ENCODE results near the gene SUGCT.

SUGCT gene

DNA sequence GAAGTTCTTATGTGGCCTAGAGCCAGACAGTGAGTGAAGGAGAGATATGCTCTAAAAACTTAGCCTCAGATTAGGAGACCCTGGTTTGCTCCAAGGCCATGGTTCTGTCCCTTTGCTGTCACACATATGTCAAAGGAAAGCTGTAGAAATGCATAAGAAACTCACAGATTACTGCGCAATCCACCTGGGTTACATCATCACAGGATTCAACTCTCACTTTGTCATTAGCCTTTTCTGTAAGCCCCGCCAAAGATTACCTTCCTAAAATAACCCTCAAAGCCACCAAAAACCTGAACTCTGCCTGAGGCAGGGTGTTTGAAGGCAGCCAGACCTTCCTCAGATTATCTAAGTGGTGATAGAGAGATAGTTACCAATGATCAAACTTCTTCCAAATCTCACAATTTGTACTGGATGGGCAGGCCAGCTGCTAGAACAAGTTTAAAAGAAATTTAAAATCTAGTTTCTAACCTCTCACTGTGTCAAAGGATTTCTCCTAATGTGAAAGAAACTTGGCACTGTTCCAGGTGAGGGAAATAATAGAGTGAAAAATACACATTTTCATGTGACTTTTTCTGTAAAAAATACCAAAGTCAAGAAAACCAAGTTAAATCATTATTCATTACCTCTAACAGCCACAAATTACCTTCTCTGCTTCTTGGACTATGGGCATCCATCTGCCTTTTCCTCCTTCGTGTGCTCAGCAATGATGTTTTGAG is 567.2 kb downstream of the SUGCT start:
- Histone ChIP-seq H3K27ac (ENCODE audit: low read depth, low read length) (no peak overlapping the region), H3K9ac (ENCODE audit: low read length in 5 of 5) (no peak overlapping the region), H3K36me3 (ENCODE audit: control insufficient read depth in 5 of 5, insufficient read depth in 5 of 5, low read length in 5 of 5) (no peaks in the 10 kb centered on the region), H3K4me3 (ENCODE audit: low read depth in 1 of 5, low read length in 5 of 5) (no peak overlapping the region), H3K4me1 (ENCODE audit: control insufficient read depth in 5 of 5, insufficient read depth in 5 of 5, low read length in 5 of 5) (peaks cover 0 to 3% (median 0%) of the 10 kb centered on the region in 5 donors), H3K9me3 (ENCODE audit: control insufficient read depth in 5 of 5, low read length in 5 of 5) (no peaks in the 10 kb centered on the region), H3K27me3 (ENCODE audit: control insufficient read depth in 5 of 5, insufficient read depth in 4 of 5, low read length in 5 of 5) (no peaks in the 10 kb centered on the region)

DNA sequence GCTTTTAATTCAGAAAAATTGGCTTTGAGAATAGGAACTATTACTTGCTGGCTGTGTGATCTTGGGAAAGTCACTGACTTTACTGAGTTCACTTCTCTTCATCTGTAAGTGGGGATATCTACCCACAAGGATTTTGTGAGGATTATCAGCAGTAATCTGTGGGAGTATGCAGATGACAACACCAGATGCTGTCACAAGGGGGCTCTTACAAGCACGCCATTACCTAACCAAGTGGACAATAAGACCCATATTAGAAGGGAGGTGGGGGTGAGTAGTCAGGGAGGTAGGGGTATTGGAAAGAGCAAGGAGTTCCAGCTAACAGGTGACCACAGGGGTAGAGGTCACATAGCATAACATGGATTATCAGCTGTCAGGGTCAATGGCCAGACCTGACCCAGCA is 569.4 kb downstream of the SUGCT start:
- H3K4me3 ChIP-seq (ENCODE audit: low read depth in 1 of 5, low read length in 5 of 5), result no peak overlapping the region

DNA sequence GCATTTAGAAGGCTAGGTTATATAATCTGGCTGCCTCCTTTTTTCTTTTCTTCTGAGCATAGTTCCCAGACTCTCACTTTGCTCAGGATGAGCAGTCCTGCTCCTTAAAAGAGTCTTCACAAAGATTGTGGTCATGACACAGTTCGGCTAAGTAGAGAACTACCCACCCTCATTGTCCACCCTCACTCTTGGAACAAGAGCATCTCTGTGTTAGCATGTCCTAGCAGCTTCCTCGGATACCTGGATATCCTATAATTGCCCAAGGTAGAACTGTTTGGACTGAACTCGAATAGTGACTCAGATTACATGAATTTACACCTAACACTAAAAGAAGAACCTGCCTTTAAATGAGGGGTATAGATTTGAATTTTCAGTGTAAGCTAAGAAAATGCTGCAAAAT is 572.0 kb downstream of the SUGCT start:
- no peak overlapping the region for H3K27ac ChIP-seq (ENCODE audit: low read depth, low read length)
- no peak overlapping the region for H3K9ac ChIP-seq (ENCODE audit: low read length in 5 of 5)
- no peaks in the 10 kb centered on the region for H3K36me3 ChIP-seq (ENCODE audit: control insufficient read depth in 5 of 5, insufficient read depth in 5 of 5, low read length in 5 of 5)
- H3K4me3 ChIP-seq (ENCODE audit: low read depth in 1 of 5, low read length in 5 of 5), result no peak overlapping the region
- no peaks in the 10 kb centered on the region for H3K27me3 ChIP-seq (ENCODE audit: control insufficient read depth in 5 of 5, insufficient read depth in 4 of 5, low read length in 5 of 5)
- no peaks in the 10 kb centered on the region for H3K9me3 ChIP-seq (ENCODE audit: control insufficient read depth in 5 of 5, low read length in 5 of 5)
- peaks cover 0 to 8% (median 0%) of the 10 kb centered on the region in 5 donors for H3K4me1 ChIP-seq (ENCODE audit: control insufficient read depth in 5 of 5, insufficient read depth in 5 of 5, low read length in 5 of 5)

More for the DNA sequence above, 569.4 kb downstream of the SUGCT start:
- Histone ChIP-seq H3K36me3 (ENCODE audit: control insufficient read depth in 5 of 5, insufficient read depth in 5 of 5, low read length in 5 of 5) (no peaks in the 10 kb centered on the region), H3K27me3 (ENCODE audit: control insufficient read depth in 5 of 5, insufficient read depth in 4 of 5, low read length in 5 of 5) (no peaks in the 10 kb centered on the region), H3K9ac (ENCODE audit: low read length in 5 of 5) (no peak overlapping the region), H3K27ac (ENCODE audit: low read depth, low read length) (no peak overlapping the region), H3K4me1 (ENCODE audit: control insufficient read depth in 5 of 5, insufficient read depth in 5 of 5, low read length in 5 of 5) (peaks cover 0 to 8% (median 0%) of the 10 kb centered on the region in 5 donors), H3K9me3 (ENCODE audit: control insufficient read depth in 5 of 5, low read length in 5 of 5) (no peaks in the 10 kb centered on the region)

- H3K27ac ChIP-seq (ENCODE audit: low read depth, low read length), result no peak overlapping the region
- H3K9me3 ChIP-seq (ENCODE audit: control insufficient read depth in 5 of 5, low read length in 5 of 5), result no peaks in the 10 kb centered on the region
- no peaks in the 10 kb centered on the region for H3K36me3 ChIP-seq (ENCODE audit: control insufficient read depth in 5 of 5, insufficient read depth in 5 of 5, low read length in 5 of 5)
- H3K4me1 ChIP-seq (ENCODE audit: control insufficient read depth in 5 of 5, insufficient read depth in 5 of 5, low read length in 5 of 5), result peaks cover 0 to 8% (median 0%) of the 10 kb centered on the region in 5 donors
- H3K27me3 ChIP-seq (ENCODE audit: control insufficient read depth in 5 of 5, insufficient read depth in 4 of 5, low read length in 5 of 5), result no peaks in the 10 kb centered on the region
- no peak overlapping the region for H3K9ac ChIP-seq (ENCODE audit: low read length in 5 of 5)
- no peak overlapping the region for H3K4me3 ChIP-seq (ENCODE audit: low read depth in 1 of 5, low read length in 5 of 5)
Measured at GRCh38 chr7:40709062-40709964, 574.5 kb downstream of the SUGCT start.

DNA sequence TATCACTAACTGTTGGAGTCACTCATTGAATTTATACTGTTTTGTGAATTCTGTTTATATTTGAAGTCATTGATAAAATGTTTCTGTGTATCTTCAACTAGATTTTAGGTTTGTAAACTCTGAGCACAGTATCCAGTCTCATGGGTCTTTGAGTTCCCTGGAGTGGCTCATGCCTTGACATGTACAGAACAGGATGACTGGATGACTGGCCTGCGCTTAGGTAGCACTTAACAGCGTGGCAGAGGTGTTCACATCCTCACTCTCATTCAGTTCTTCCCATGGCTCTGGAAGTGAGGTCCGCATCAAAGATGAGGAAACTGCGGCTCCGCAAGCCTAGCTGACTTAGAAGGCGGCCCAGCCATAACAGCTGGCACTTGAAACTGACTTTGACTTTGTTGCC is 576.9 kb downstream of the SUGCT start:
- Histone ChIP-seq H3K27me3 (ENCODE audit: control insufficient read depth in 5 of 5, insufficient read depth in 4 of 5, low read length in 5 of 5) (no peaks in the 10 kb centered on the region), H3K9ac (ENCODE audit: low read length in 5 of 5) (no peak overlapping the region), H3K9me3 (ENCODE audit: control insufficient read depth in 5 of 5, low read length in 5 of 5) (no peaks in the 10 kb centered on the region), H3K36me3 (ENCODE audit: control insufficient read depth in 5 of 5, insufficient read depth in 5 of 5, low read length in 5 of 5) (no peaks in the 10 kb centered on the region), H3K4me1 (ENCODE audit: control insufficient read depth in 5 of 5, insufficient read depth in 5 of 5, low read length in 5 of 5) (peaks cover 0 to 14% (median 1%) of the 10 kb centered on the region in 5 donors), H3K4me3 (ENCODE audit: low read depth in 1 of 5, low read length in 5 of 5) (no peak overlapping the region), H3K27ac (ENCODE audit: low read depth, low read length) (no peak overlapping the region)

- peaks cover 0 to 19% (median 7%) of the 10 kb centered on the region in 5 donors for H3K4me1 ChIP-seq (ENCODE audit: control insufficient read depth in 5 of 5, insufficient read depth in 5 of 5, low read length in 5 of 5)
- H3K9ac ChIP-seq (ENCODE audit: low read length in 5 of 5), result no peak overlapping the region
- H3K27me3 ChIP-seq (ENCODE audit: control insufficient read depth in 5 of 5, insufficient read depth in 4 of 5, low read length in 5 of 5), result no peaks in the 10 kb centered on the region
- H3K4me3 ChIP-seq (ENCODE audit: low read depth in 1 of 5, low read length in 5 of 5), result no peak overlapping the region
- no peaks in the 10 kb centered on the region for H3K9me3 ChIP-seq (ENCODE audit: control insufficient read depth in 5 of 5, low read length in 5 of 5)
- no peaks in the 10 kb centered on the region for H3K36me3 ChIP-seq (ENCODE audit: control insufficient read depth in 5 of 5, insufficient read depth in 5 of 5, low read length in 5 of 5)
- H3K27ac ChIP-seq (ENCODE audit: low read depth, low read length), result no peak overlapping the region
Measured at GRCh38 chr7:40714363-40715052, 579.7 kb downstream of the SUGCT start.

- H3K9ac ChIP-seq (ENCODE audit: low read length in 5 of 5), result no peak overlapping the region
Measured at GRCh38 chr7:40715053-40715430, 580.2 kb downstream of the SUGCT start.

DNA sequence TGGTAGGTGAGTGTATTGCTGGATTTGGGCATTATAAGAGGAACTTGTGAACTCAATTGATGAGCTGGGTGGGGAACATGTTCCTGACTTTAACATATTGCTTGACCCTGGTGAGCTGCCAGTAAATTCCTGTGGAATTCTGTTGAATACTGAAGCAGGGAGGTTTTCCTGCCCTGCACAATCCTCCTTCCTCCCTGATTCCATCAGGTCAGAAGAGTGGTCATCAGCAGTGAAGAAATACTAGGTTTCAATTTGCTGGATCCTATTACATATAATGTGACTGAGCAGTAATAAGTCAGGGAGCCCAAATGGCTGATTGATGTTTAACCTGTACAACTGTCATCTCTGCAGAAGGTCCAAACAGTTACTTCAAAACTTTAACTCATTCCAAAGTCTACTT is 581.2 kb downstream of the SUGCT start:
- Histone ChIP-seq H3K9me3 (ENCODE audit: control insufficient read depth in 5 of 5, low read length in 5 of 5) (no peaks in the 10 kb centered on the region), H3K27ac (ENCODE audit: low read depth, low read length) (no peak overlapping the region), H3K36me3 (ENCODE audit: control insufficient read depth in 5 of 5, insufficient read depth in 5 of 5, low read length in 5 of 5) (no peaks in the 10 kb centered on the region), H3K9ac (ENCODE audit: low read length in 5 of 5) (no peak overlapping the region), H3K4me3 (ENCODE audit: low read depth in 1 of 5, low read length in 5 of 5) (no peak overlapping the region), H3K4me1 (ENCODE audit: control insufficient read depth in 5 of 5, insufficient read depth in 5 of 5, low read length in 5 of 5) (peaks cover 0 to 19% (median 7%) of the 10 kb centered on the region in 5 donors), H3K27me3 (ENCODE audit: control insufficient read depth in 5 of 5, insufficient read depth in 4 of 5, low read length in 5 of 5) (no peaks in the 10 kb centered on the region)

More at GRCh38 chr7:40715053-40715430, 580.2 kb downstream of the SUGCT start:
- Histone ChIP-seq H3K36me3 (ENCODE audit: control insufficient read depth in 5 of 5, insufficient read depth in 5 of 5, low read length in 5 of 5) (no peaks in the 10 kb centered on the region), H3K4me1 (ENCODE audit: control insufficient read depth in 5 of 5, insufficient read depth in 5 of 5, low read length in 5 of 5) (peaks cover 0 to 19% (median 7%) of the 10 kb centered on the region in 5 donors), H3K9me3 (ENCODE audit: control insufficient read depth in 5 of 5, low read length in 5 of 5) (no peaks in the 10 kb centered on the region), H3K4me3 (ENCODE audit: low read depth in 1 of 5, low read length in 5 of 5) (no peak overlapping the region), H3K27me3 (ENCODE audit: control insufficient read depth in 5 of 5, insufficient read depth in 4 of 5, low read length in 5 of 5) (no peaks in the 10 kb centered on the region), H3K27ac (ENCODE audit: low read depth, low read length) (no peak overlapping the region)

DNA sequence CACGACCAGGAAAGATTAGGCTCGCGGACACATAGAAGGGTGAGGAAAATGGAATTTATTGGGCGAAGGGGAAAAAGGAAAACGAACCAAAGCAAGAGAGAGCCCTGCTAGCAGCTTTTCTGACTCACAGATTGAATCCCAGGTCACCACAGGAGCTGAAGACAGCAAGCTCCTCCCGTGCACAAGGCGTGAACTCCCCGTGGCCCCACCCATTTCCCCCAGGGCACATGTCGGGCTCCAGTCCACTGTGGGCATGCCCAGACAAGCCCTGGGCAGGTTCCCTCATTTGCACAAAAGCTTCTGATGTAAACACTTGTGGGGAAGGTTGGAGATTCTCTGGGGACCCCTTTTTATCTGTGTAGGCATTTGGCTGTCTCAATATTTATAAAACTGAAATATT is 582.4 kb downstream of the SUGCT start:
- no peak overlapping the region for H3K27ac ChIP-seq (ENCODE audit: low read depth, low read length)
- no peaks in the 10 kb centered on the region for H3K36me3 ChIP-seq (ENCODE audit: control insufficient read depth in 5 of 5, insufficient read depth in 5 of 5, low read length in 5 of 5)
- no peaks in the 10 kb centered on the region for H3K9me3 ChIP-seq (ENCODE audit: control insufficient read depth in 5 of 5, low read length in 5 of 5)
- peaks cover 0 to 19% (median 7%) of the 10 kb centered on the region in 5 donors for H3K4me1 ChIP-seq (ENCODE audit: control insufficient read depth in 5 of 5, insufficient read depth in 5 of 5, low read length in 5 of 5)
- H3K9ac ChIP-seq (ENCODE audit: low read length in 5 of 5), result no peak overlapping the region
- H3K27me3 ChIP-seq (ENCODE audit: control insufficient read depth in 5 of 5, insufficient read depth in 4 of 5, low read length in 5 of 5), result no peaks in the 10 kb centered on the region
- H3K4me3 ChIP-seq (ENCODE audit: low read depth in 1 of 5, low read length in 5 of 5), result peak overlapping the region in 3 of 5 donors; percentile 5 to 41 (median 34)

Measured in subcutaneous abdominal adipose tissue (tissue), 5 donors.